GM20000 (cell line): ENCODE results near the gene LYPD6B.

ENCODE experiments used
- DNase-seq: peaks from one replicate; pipeline ENCODE4 v3.0.0; 2012; ENCODE audit warnings: low spot score
- TF ChIP-seq, protein P1 (sequence below): IDR thresholded peaks from 2 replicates; pipeline ENCODE4 v1.5.1; 2012; ENCODE audit warnings: mild to moderate bottlenecking, control low read depth; ENCODE audit errors: extremely low read depth, missing control alignments

Gene LYPD6B

DNA sequence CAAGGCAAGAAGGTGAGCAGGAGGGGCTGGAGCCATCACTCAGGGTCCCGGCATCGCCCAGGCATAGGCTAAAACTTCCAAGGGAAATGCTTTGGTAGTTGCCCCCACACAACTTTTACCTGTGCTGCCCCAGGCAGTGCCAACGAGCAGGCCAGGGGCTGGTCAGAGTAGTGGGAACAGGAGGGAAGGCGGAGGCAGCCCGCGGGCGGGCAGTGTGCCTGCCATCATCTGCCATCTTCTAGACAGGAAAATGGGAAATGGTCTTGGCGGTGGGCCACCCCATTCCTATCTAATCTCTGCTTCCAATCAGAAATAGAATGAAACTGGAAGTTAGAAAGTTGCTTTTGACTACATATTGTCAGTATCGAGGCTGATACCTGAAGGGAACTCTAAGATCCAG, 26.0 kb upstream of the LYPD6B start:
- TF ChIP-seq, protein P1, sequence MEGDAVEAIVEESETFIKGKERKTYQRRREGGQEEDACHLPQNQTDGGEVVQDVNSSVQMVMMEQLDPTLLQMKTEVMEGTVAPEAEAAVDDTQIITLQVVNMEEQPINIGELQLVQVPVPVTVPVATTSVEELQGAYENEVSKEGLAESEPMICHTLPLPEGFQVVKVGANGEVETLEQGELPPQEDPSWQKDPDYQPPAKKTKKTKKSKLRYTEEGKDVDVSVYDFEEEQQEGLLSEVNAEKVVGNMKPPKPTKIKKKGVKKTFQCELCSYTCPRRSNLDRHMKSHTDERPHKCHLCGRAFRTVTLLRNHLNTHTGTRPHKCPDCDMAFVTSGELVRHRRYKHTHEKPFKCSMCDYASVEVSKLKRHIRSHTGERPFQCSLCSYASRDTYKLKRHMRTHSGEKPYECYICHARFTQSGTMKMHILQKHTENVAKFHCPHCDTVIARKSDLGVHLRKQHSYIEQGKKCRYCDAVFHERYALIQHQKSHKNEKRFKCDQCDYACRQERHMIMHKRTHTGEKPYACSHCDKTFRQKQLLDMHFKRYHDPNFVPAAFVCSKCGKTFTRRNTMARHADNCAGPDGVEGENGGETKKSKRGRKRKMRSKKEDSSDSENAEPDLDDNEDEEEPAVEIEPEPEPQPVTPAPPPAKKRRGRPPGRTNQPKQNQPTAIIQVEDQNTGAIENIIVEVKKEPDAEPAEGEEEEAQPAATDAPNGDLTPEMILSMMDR, result no peak
- DNase-seq, result no peak

DNA sequence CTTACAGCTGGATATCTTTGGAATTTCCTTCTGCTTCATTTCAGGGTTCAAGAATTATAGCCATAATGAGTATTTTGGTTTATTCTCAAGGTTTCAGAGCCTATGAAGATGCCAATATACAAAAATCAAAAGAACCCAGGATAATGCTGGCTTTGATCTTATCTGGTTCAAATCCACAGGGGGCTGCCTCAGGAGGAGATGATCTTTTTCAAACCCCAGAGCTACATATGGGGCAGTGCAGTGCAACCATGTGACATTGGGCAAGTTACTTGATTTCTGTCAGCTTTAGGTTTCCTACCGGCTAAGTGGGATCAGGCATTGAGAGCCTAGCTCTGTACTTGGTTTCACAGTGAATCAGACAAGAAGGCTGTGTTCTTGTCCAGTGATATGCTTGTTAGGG, 23.0 kb upstream of the LYPD6B start:
- no peak for DNase-seq
- TF ChIP-seq, protein P1, result no peak

DNA sequence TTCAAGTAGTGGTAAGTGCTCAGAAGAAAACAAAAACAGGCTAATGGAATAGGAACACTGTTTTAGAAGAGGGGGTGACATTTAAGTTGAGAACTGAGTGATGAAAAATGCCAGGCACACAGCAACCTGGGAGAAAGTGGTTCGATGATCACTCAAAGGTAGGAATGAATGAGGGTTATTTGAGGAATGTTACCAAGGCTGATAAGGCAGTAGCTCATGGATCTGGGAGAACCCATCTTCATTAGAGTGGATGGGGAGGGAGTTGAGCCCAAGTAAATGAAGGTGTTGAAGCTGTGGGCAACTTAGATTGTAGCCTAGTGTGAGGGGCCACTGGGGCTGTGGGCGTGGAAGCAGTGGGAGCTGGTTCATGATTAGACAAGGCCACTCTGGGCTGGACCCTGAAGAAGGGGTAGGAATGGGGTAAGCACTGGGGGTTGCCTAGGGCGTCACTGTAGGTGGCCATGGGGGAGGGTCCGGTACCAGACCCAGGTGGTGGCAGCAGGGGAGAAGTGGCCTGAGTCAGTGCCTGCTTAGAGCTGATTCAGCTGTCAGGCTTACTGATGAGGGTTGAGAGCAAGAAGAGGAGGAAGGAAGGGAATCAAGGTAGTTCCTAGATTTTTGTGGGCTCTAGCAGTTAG, 22.5 kb upstream of the LYPD6B start:
- no peak for DNase-seq
- TF ChIP-seq, protein P1, result no peak

DNA sequence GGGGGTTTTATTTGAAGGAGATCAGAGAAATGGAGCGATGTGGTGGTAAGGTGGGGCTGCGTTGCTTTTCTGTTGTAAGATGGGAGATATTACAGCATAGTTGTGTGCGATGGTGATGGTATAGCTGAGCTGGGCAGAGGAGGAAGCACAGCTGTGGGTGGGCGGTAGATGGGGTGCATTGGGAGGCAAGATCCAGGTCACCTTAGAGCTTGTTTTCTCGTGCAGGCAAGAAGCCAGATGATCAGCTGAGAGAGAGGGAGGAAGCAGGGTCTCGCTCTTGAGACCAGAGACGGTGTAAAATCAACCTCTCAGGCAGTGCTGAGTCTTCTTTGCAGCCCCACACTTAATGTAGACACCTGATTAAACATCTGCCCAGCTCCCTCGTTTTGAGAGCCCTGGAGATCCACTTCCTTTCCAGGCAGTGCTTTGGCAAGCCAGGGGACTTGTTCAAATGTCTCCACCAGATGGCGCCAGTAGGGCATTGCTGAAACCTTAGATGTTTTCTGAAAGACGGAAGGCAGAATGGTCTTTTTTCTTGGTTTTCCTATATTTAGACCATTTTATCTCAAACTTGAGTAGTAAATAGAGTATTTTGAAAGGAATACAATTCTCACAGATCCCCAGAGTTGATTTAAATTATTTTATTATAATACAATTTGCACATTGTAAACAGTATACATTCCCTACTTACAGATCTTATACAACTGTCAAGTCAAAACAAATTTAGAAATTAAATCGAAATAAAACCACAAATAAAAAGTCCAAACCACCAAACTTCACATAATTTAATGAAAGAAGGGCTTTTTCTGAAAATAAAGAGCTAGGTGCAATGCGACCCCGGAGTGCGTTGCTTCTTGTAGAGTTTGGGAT, 21.1 kb upstream of the LYPD6B start:
- peak; percentile 79 for DNase-seq
- TF ChIP-seq, protein P1, result peak; percentile 79

DNA sequence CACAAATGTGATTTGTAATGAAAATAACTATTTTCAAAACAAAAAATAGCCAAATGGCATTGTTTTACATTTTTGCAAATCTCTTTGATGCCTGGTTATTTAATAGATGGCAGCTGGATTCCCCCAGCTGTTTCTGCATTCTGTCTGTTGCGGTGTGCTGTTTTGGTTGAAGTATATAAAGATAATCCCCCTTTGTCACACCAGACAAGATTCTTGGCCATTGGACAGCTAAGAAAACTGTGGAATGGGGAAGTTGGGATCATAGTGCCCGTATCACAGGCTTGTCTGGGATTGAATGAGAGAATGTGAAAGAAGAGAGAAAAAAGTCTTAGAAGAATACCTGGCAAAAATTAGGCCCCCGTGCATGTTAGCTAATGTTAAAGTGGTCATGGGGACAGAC, 19.5 kb upstream of the LYPD6B start:
- DNase-seq, result no peak
- TF ChIP-seq, protein P1, result no peak

DNA sequence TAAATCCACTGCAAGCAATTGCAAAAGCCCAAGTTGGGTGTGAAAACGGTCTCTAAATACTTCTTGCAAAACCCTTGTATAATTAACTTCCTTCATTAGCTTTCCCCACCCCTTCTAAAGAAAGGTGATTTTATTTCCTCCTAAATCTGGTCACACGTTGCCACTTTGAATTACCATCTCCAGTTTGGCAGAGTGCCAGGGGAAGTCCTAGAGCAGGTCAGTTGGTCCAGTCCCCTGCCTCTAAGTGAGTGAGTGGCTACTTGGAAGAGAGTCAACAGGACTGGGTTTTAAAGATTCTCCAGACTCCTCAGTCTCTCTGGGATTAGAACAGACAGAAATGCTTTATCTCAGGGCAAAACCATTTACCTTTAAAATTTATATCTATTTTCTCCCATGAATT, 18.7 kb upstream of the LYPD6B start:
- DNase-seq, result no peak

DNA sequence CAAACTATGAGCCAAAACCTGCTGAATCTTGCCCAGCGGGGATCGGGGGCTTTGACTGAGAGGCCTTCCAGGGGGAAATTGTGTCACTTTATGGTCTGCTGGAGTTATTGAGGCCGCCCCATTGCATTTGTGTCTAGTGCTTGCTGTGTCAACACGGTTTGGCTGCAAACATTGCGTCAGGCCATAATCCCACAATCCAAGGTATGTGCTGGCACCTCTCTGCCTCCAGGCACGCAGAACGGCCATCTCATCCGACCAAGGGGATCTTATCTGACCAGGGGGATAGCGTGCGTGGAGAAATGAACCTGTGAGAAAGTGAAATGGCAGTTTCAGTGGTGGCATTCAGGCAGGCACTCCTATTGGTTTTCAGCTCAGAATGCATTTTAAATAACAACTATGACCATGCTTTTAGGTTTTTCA, 18.1 kb upstream of the LYPD6B start:
- TF ChIP-seq, protein P1, result no peak
- DNase-seq, result no peak

More for the DNA sequence above, 18.7 kb upstream of the LYPD6B start:
- TF ChIP-seq, protein P1, result no peak
